NB4 (cell line): ENCODE data around the gene SPAG5.

Source experiments
- CTCF ChIP-seq: IDR thresholded peaks from one replicate; pipeline ENCODE4 v1.5.1; 2012; ENCODE audit warnings: low read depth, low read length
- POLR2A ChIP-seq: IDR thresholded peaks from 2 replicates; pipeline ENCODE4 v1.6.1; 2011; ENCODE audit warnings: mild to moderate bottlenecking; ENCODE audit not compliant: insufficient read length; ENCODE audit errors: extremely low read depth

- TF ChIP-seq CTCF (no peak), POLR2A (no peak)
Measured at GRCh38 chr17:28572259-28573039, 26.4 kb downstream of the SPAG5 start.
